OCI-M2 (cell line): Measurements from ENCODE around the gene NDUFB5.
A peak's percentile ranks its signal among the peaks of the same experiment; 100 is the strongest.

Experiments
- DNase-seq: peaks from one replicate; lab custom pipeline; 2025; ENCODE audit not compliant: unreplicated experiment; lab: John Stamatoyannopoulos, UW

NDUFB5 gene

GRCh38 chr3:179604321-179605078, at the start of gene NDUFB5, which contains the start of gene MRPL47:
NDUFB5 (plus strand) TSS chr3:179604794; CDS start chr3:179604816, 22 bp downstream.
MRPL47 (minus strand) TSS chr3:179604638; CDS start chr3:179604624, 14 bp downstream.
- peak; percentile 78 for DNase-seq

- no peak for DNase-seq
Measured at GRCh38 chr3:179558742-179559364, 45.7 kb upstream of the NDUFB5 start.

GRCh38 chr3:179560791-179561190, 43.8 kb upstream of the NDUFB5 start:
- no peak for DNase-seq

- DNase-seq = peak; percentile 88
Measured at GRCh38 chr3:179562591-179563270, 41.9 kb upstream of the NDUFB5 start, which contains the start of gene ACTL6A. ACTL6A (plus strand) TSS chr3:179562926; CDS start chr3:179563093, 167 bp downstream.

- DNase-seq = no peak
Measured at GRCh38 chr3:179563271-179563783, 41.3 kb upstream of the NDUFB5 start.

GRCh38 chr3:179565496-179565895, 39.1 kb upstream of the NDUFB5 start:
- DNase-seq = no peak

- DNase-seq = no peak
Measured at GRCh38 chr3:179580992-179581391, 23.6 kb upstream of the NDUFB5 start.

GRCh38 chr3:179589143-179589542, 15.5 kb upstream of the NDUFB5 start:
- DNase-seq = no peak

- DNase-seq = no peak
Measured at GRCh38 chr3:179590669-179591068, 13.9 kb upstream of the NDUFB5 start.

GRCh38 chr3:179591313-179591712, 13.3 kb upstream of the NDUFB5 start:
- no peak for DNase-seq

- no peak for DNase-seq
Measured at GRCh38 chr3:179599531-179599930, 5.1 kb upstream of the NDUFB5 start.

- DNase-seq = no peak
Measured at GRCh38 chr3:179603321-179603720, 1.3 kb upstream of the NDUFB5 start.

GRCh38 chr3:179603831-179604230, 763 bp upstream of the NDUFB5 start:
- DNase-seq = no peak

- no peak for DNase-seq
Measured at GRCh38 chr3:179606534-179607085, 2.0 kb downstream of the NDUFB5 start.

GRCh38 chr3:179608931-179609720, 4.5 kb downstream of the NDUFB5 start:
- DNase-seq = no peak

GRCh38 chr3:179610066-179610465, 5.5 kb downstream of the NDUFB5 start:
- no peak for DNase-seq

- DNase-seq = no peak
Measured at GRCh38 chr3:179613807-179614206, 9.2 kb downstream of the NDUFB5 start.

- no peak for DNase-seq
Measured at GRCh38 chr3:179615458-179616173, 11.0 kb downstream of the NDUFB5 start.

GRCh38 chr3:179622023-179622422, 17.4 kb downstream of the NDUFB5 start:
- DNase-seq = no peak

GRCh38 chr3:179624451-179624850, 19.9 kb downstream of the NDUFB5 start:
- no peak for DNase-seq
